Lower leg skin (tissue), 4 donors: ENCODE results near the gene NOX4. TPM values are rescaled to one million over a fixed set of nuclear protein-coding genes. Genes with fewer than 3 reads are reported as not detected.
"Not testable (repeated sequence)": the region's sequence is repeated elsewhere in the genome, so short reads cannot be mapped to it uniquely, and the experiment has no call there.

ENCODE experiments used
- DNase-seq, 2 donors: peaks; one replicate each; pipeline ENCODE4 v3.0.0-alpha.2; 2019; ENCODE audit warnings: low spot score in 2 of 2
- H3K4me3 ChIP-seq: fragments of 200-600 bp; sonication (generic); 2 replicates; pipeline ENCODE4 v1.5.1; 2017; ENCODE audit warnings: mild to moderate bottlenecking, low read depth; ENCODE audit not compliant: poor library complexity, severe bottlenecking
- POLR2A ChIP-seq, 2 donors: fragments of 450-650 bp; IDR thresholded peaks; one replicate each; pipeline ENCODE4 v1.6.1; 2016 to 2017; ENCODE audit warnings: antibody characterized with exemption in 2 of 2, mild to moderate bottlenecking in 1 of 2, moderate library complexity in 1 of 2
- WGBS, 2 donors: methylation state at CpG; one replicate each; pipeline ENCODE4 v1.1.5; 2018; 5-methylcytosine and 5-hydroxymethylcytosine counted together
- intact Hi-C: fragments of 100-400 bp; cut with DNase I; formaldehyde crosslinking; loops from one replicate; pipeline ENCODE4 v1.15.0; 2023; ENCODE audit warnings: low total_unique reads
- total RNA-seq, 4 donors: library from RNA; depleted of rRNA; stranded (reverse); fragments of >200 nt; gene quantifications; one replicate each; pipeline ENCODE4 v1.1.0, GENCODE V29; 2016
- TF ChIP-seq, protein P1 (sequence below), 3 donors: fragments of 450-650 bp; IDR thresholded peaks; one replicate each; pipeline ENCODE4 v1.5.1; 2016; ENCODE audit warnings: antibody characterized with exemption in 3 of 3, mild to moderate bottlenecking in 3 of 3, moderate library complexity in 2 of 3

Gene NOX4
- total RNA-seq, 4 donors from 2014 or later: 1.2 to 8.3 (median 2.8) TPM

DNA sequence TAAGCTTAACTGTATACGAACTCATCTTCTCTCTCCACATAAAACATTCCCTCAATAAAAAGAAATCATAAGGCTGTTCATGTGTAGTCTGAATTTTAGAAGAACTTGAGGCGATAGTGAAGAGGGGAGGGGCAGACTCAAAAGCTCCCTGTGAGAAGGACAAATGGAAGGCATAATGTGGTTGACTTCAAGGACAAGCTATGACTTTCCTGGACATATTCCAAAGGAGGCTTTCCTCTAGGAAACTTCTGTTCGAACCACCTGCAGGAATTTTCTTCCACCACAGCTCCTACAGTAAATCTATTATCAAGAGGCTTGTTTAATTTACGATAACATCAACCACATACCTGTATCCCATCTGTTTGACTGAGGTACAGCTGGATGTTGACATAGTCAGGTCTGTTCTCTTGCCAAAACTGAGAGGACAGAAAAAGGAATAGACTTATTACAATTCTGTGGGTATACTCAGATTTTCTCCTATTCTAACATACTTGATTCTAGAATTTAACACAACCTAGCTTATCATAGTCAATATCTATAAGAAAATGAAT lies 154.0 kb downstream of the NOX4 start:
- DNase-seq, H3K4me3 ChIP-seq, intact Hi-C loops: not testable (repeated sequence)
- 66 to 74% methylated on average over 4 of the region's 4 CpGs for WGBS, 2 donors

DNA sequence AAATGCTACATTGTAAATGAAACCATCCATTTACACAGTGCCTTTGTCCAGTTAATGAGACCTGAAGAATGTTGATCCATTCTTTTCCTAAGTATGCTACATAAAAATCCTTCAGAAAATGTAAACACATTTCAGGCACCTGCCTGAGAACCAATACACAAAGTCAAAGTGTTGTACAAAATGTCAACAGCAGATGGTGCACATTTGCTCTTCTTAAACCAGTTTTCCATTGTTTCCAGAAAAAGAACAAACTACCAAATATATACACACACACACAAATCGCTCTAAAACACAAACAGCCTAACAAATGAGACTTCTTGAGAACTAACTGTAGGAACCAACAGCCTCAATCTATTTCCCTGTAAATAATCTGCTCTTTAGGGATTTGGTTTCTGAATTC lies 157.5 kb downstream of the NOX4 start:
- DNase-seq, H3K4me3 ChIP-seq, intact Hi-C loops: not testable (repeated sequence)
- WGBS, 2 donors: 28 to 32% methylated on average over 1 of the region's 1 CpG

DNA sequence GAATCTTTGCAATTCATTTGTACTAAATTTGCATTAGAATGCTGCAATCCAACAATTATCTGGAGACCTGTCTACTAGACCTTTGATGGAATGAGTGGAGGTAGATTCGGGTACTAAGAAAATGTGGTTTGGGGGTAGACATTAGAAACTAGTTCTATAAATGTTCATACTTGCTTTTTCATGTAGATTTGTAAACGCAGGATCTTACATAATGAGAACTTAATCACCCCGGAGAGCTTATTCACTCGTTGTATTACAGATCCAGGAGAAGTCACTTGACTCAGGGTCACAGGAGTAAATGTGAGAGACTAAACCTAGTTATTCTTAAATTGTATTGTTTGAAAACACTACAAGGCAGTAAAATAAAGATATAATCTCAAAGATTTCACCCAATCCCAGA lies 159.2 kb downstream of the NOX4 start:
- DNase-seq, intact Hi-C loops, H3K4me3 ChIP-seq: not testable (repeated sequence)
- 55 to 62% methylated on average over 4 of the region's 4 CpGs for WGBS, 2 donors

DNA sequence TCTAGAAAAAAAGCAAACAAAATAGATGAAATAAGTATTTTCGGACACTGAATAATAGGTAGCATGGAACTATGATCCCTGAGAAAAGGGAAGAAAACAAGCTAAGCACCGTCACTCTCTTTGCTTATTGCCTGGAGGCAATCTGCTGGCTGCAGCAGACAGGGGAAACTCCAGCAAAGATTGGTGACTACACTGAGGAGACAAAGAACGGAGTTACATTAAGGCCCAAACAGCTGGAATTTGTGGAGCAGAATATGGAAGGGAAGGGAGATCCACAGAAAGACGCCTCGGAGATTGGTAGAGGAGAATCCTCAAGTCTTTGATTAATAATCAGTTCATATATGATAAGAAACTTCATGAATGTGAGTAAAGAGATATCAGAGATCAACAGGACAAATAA lies 163.3 kb downstream of the NOX4 start:
- WGBS, 2 donors: 58 to 75% methylated on average over 5 of the region's 5 CpGs
- H3K4me3 ChIP-seq: no peak overlapping the region
- intact Hi-C loops: no loop called here
- DNase-seq: no peak
- TF ChIP-seq, protein P1, sequence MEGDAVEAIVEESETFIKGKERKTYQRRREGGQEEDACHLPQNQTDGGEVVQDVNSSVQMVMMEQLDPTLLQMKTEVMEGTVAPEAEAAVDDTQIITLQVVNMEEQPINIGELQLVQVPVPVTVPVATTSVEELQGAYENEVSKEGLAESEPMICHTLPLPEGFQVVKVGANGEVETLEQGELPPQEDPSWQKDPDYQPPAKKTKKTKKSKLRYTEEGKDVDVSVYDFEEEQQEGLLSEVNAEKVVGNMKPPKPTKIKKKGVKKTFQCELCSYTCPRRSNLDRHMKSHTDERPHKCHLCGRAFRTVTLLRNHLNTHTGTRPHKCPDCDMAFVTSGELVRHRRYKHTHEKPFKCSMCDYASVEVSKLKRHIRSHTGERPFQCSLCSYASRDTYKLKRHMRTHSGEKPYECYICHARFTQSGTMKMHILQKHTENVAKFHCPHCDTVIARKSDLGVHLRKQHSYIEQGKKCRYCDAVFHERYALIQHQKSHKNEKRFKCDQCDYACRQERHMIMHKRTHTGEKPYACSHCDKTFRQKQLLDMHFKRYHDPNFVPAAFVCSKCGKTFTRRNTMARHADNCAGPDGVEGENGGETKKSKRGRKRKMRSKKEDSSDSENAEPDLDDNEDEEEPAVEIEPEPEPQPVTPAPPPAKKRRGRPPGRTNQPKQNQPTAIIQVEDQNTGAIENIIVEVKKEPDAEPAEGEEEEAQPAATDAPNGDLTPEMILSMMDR (IDR thresholded peaks at IDR 0.05): no peak
- TF ChIP-seq POLR2A (IDR thresholded peaks at IDR 0.05): no peak

DNA sequence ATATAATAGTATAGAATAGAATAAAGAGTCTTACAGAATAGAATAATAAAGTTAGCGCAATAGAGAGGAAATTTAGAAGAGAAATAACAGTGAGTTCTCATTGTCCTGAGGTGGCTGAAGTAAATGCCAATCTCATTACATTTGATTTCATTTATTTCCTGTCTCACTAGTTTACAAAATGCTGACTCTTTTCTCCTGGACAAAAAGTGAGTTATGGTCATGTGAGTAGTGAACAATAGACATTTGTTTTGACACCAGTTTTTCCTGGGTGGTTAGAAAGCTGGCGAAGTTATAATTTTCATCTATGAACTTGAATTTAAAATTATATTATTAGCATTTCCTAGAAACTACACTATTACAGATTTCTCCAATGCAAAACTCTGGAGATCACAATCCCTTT lies 169.8 kb downstream of the NOX4 start:
- DNase-seq: no peak
- no peak overlapping the region for H3K4me3 ChIP-seq
- intact Hi-C loops: no loop called here
- TF ChIP-seq, protein P1 (IDR thresholded peaks at IDR 0.05): no peak
- no peak for TF ChIP-seq POLR2A (IDR thresholded peaks at IDR 0.05)
- 86 to 90% methylated on average over 2 of the region's 2 CpGs for WGBS, 2 donors

DNA sequence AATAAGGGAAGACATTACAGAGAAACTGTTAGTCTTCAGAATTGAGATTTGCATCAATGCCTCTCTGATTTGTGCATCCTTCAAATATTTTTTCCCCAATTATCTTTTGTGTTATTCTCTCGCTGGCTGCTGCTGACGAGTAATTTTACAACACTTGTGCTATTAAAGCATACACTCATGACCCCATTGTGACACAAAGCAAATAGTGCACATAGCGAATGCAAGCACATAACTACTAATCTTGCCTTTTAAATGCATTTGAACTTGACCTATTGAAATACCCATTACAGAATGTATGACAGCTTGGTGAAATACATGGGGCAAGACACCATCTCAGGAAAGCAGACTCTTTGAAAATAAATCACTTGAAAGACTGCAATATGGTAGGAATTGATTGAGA lies 180.6 kb downstream of the NOX4 start:
- H3K4me3 ChIP-seq, DNase-seq, intact Hi-C loops: not testable (repeated sequence)
- 82 to 88% methylated on average over 3 of the region's 3 CpGs for WGBS, 2 donors

DNA sequence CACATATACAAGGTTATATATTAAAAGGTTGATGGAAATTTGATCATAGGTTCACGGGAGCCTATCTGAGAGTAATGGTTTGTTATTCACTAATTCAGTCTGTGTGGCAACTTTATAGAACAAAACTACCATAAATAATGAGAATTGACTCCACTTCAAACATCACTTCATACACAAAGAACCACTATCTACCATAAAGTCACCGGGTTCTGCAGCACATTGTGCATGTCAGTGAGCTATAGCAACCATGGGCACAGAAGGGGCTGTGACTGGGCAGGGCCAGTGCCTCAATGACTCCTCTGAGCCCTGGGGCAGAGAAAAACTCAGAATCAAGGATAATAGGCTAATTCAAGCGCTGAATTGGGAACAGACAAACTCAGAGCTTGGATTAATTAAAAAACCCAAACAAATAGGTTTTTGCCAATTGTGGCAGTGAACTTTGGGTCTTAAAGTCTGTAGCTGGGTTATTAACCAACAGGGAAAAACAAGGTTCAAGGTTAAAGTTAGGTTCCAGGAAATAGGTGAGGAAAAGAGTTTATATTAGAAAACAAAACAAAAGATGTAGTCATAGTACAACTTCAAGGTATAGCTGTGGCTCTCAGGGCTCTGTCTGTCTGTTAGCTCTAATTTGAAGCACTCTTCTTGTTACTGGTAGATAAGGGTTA lies 181.7 kb downstream of the NOX4 start:
- WGBS, 2 donors: 77 to 88% methylated on average over 3 of the region's 3 CpGs
- DNase-seq, intact Hi-C loops, H3K4me3 ChIP-seq: not testable (repeated sequence)

DNA sequence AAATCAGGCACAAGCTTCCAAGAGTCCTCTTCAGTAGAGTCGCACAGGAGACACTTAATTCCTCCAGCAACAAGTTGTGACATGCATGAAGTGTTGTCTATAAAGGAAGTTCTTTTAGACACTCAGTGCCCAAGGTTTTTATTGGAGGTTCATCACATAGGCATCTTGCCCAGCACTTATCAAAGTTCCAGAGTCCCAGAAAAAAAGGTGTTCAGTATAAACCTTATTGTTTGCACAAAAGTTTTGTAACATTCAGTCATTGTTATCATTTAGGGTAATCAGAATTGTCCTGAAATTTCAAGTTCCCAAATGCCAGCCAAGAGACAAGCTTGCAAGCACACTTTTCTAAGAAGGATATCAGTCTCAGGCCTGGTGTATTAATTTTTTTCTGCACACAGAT lies 182.9 kb downstream of the NOX4 start:
- WGBS, 2 donors: 47 to 58% methylated on average over 1 of the region's 1 CpG
- DNase-seq, intact Hi-C loops, H3K4me3 ChIP-seq: not testable (repeated sequence)

DNA sequence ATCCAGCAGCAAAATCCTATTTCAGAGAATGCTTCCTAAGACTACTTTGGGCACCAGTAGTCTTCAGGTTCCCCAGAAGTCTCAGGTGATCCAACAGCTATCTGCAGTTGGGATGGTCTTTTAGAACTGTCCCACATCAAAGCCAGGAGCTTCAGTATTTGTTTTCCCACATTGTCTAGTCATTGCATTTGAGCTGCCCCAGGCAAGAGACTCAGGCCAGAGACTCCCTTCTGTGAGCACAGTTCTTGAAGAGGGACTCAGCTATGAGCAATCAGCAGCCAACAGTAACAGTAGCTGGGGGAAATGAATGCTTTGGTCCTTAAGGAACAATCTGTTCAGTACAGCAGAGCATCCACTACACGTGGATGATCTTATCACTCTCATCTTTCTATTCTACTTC lies 188.1 kb downstream of the NOX4 start:
- DNase-seq, H3K4me3 ChIP-seq, intact Hi-C loops: not testable (repeated sequence)
- WGBS, 2 donors: 50 to 63% methylated on average over 1 of the region's 1 CpG

DNA sequence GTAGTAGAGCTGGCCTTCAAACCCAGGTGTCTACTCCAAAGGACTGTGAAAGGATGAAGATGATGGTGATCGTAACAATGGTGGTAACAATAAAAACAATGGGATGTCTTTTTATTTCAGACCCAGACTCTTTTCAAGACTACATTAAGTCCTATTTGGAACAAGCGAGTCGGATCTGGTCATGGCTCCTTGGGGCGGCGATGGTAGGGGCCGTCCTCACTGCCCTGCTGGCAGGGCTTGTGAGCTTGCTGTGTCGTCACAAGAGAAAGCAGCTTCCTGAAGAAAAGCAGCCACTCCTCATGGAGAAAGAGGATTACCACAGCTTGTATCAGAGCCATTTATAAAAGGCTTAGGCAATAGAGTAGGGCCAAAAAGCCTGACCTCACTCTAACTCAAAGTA lies 196.2 kb downstream of the NOX4 start:
- DNase-seq, H3K4me3 ChIP-seq, intact Hi-C loops: not testable (repeated sequence)
- WGBS, 2 donors: 93 to 94% methylated on average over 7 of the region's 7 CpGs
